Keratinocyte (primary cell): ENCODE results near the gene STAC3.

Source experiments
- CTCF ChIP-seq, 3 experiments: IDR thresholded peaks in 1 of 3; conservative IDR thresholded peaks in 1 of 3; optimal IDR thresholded peaks in 1 of 3; 2 replicates in 2 of 3; 3 replicates in 1 of 3; pipeline versions ENCODE3 to v1.5.1; 2011; ENCODE audit warnings: low read length in 3 of 3, mild to moderate bottlenecking in 3 of 3, moderate library complexity in 2 of 3, control low read depth in 1 of 3, inconsistent platforms in 1 of 3; ENCODE audit not compliant: insufficient read depth in 2 of 3; ENCODE audit errors: extremely low read depth in 1 of 3
- EZH2 ChIP-seq: IDR thresholded peaks from one replicate; pipeline ENCODE4 v1.6.1; 2012; ENCODE audit warnings: inconsistent platforms, mild to moderate bottlenecking, low read length, moderate library complexity

GRCh38 chr12:57236201-57236924 lies 14.6 kb downstream of the STAC3 start:
- TF ChIP-seq CTCF (optimal IDR thresholded peaks at IDR 0.05 in 1 of 3, IDR thresholded peaks at IDR 0.05 in 1 of 3, conservative IDR thresholded peaks at IDR 0.05 in 1 of 3; ENCODE audit: extremely low read depth in 1 of 3, insufficient read depth in 2 of 3, low read length in 3 of 3) (no peak), EZH2 (no peak)
